ENCODE results near the gene ERFE. TPM values are rescaled to one million over a fixed set of nuclear protein-coding genes. Genes with fewer than 3 reads are reported as not detected.

Gene ERFE
- total and polyA plus RNA-seq, 10 of the 15 experiments (the other 5 are each of a cell fraction or from before 2014, with no cell fraction given): not detected

DNA sequence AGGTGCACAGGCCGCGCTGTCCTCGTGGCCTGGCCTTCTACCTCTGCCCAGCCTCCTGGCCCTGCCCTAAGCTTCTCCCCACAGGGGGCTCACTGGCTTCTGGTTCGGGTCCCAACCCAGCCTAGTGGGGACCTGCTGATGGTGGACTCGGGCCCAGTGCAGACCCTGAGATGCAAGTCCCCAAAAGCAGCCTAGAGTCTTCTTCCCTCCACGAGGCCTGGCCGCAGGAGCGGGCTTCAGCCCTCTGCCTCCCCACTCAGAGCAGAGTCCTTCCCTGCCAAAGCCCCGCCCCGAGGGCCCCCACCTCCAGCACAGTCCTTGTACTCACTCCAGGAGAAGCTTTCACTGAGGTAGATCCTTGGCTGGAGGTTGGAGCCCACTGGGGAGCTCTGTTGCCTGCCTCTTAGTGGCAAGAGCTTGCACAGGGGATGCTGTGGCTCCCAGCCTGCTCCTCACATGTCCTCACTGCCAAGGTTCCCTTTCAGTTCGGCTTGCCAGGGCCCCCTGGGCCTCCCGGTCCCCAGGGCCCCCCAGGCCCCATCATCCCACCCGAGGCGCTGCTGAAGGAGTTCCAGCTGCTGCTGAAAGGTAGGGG, 3.6 kb downstream of the ERFE start:
- no peaks in the 10 kb centered on the region for H3K79me2 ChIP-seq (ENCODE audit: control insufficient read depth, insufficient read depth, low read length)
- SMC1A ChIA-PET (ENCODE audit: uncharacterized antibody, unreplicated experiment): no interaction called here
- in situ Hi-C loops (cut with MboI): no loop called here
- no peak overlapping the region for H3K9ac ChIP-seq (ENCODE audit: control insufficient read depth, insufficient read depth, low read length)
- no TSS peak for BruUV-seq (replicated peaks)
- TF ChIP-seq CBFB (IDR thresholded peaks at IDR 0.05; ENCODE audit: low read depth) (no peak), CEBPB (IDR thresholded peaks at IDR 0.05; ENCODE audit: borderline replicate concordance in 1 of 2, low read depth in 2 of 2, low read length in 2 of 2) (no peak), NFIC (IDR thresholded peaks at IDR 0.05; ENCODE audit: low read depth, low read length) (no peak)
- FAIRE-seq (no peak), ATAC-seq (no peak), DNase-seq (ENCODE audit: low read depth, low spot score) (no peak)
- WGBS (ENCODE audit: insufficient coverage, insufficient replicate concordance, low lambda C conversion rate, missing lambda C conversion rate): 48% methylated on average over 14 of the region's 14 CpGs
- H3K9me3 ChIP-seq (replicated peaks; ENCODE audit: control insufficient read depth, insufficient read depth, low read length): no peaks in the 10 kb centered on the region
- peaks cover 3 to 12% of the 10 kb centered on the region in 2 experiments; a peak in 3 of 4 replicates for H3K27me3 ChIP-seq (replicated peaks in 1 of 2; ENCODE audit: control insufficient read depth in 2 of 2, insufficient read depth in 2 of 2, low read length in 1 of 2)
- no peaks in the 10 kb centered on the region for H4K20me1 ChIP-seq (ENCODE audit: control insufficient read depth, insufficient read depth)
- POLR2A ChIA-PET: interaction anchor here (0.6 kb wide), 1 partner anchor 78 kb away, joined by 7 read pairs; no protein-coding TSS in a partner anchor
- H2AFZ ChIP-seq (ENCODE audit: control insufficient read depth, low read depth, low read length): no peak overlapping the region
- RAD21 ChIA-PET (ENCODE audit: unreplicated experiment): interaction anchor here (1.4 kb wide), 1 partner anchor 101 kb away, joined by 4 read pairs; no protein-coding TSS in a partner anchor
- no peak overlapping the region for H3K27ac ChIP-seq (ENCODE audit: control insufficient read depth, insufficient read depth)
- CTCF ChIA-PET: interaction anchor here (1.0 kb wide), 1 partner anchor 101 kb away, joined by 3 read pairs; no protein-coding TSS in a partner anchor
- intact Hi-C loops (cut with micrococcal nuclease; ENCODE audit: unreplicated experiment): no loop called here
- H3K36me3 ChIP-seq (ENCODE audit: control insufficient read depth in 2 of 2, insufficient read depth in 2 of 2, low read length in 1 of 2): no peaks in the 10 kb centered on the region; a peak in 1 of 4 replicates
- peaks cover 6% of the 10 kb centered on the region; the same call in 1 of the 2 replicates for H3K4me1 ChIP-seq (ENCODE audit: control insufficient read depth, insufficient read depth, low read length)
- H3K4me3 ChIP-seq: no peak overlapping the region
- no peak overlapping the region for H3K4me2 ChIP-seq (ENCODE audit: control insufficient read depth, insufficient read depth)

DNA sequence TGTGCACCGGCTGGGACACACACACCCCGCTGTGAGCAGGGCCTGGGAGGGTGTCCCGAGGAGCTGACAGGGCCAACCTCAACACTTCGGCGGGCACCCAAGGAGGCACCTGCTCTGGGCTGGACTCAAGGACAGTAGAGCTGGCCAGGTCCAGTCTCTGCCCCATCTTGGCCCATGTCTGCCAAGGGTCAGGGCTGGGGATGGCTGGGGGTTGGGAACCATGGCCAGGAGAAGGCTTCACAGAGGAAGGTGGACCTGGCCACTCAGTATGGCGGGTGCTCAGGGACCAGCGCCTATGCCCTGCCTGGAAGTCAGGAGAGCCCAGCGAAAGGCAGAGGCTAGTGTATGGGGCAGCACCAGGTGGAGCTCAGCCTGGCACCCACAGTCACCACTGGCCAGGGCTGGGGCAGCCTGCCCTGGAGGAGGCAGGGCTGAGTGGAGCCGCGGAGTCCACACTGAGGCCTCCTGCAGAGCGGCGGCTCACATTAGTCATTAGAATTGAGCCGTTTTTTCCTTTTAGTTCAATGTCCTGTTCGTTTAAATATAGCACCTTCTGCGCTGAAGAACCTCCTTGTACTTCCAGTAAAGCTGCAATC, 4.2 kb downstream of the ERFE start:
- RAD21 ChIA-PET (ENCODE audit: unreplicated experiment): interaction anchor here (1.4 kb wide), 1 partner anchor 100 kb away, joined by 4 read pairs; no protein-coding TSS in a partner anchor
- Histone ChIP-seq H3K4me1 (ENCODE audit: control insufficient read depth, insufficient read depth, low read length) (peaks cover 6% of the 10 kb centered on the region; the same call in 1 of the 2 replicates), H3K79me2 (ENCODE audit: control insufficient read depth, insufficient read depth, low read length) (no peaks in the 10 kb centered on the region), H3K4me2 (ENCODE audit: control insufficient read depth, insufficient read depth) (no peak overlapping the region), H3K27me3 (replicated peaks in 1 of 2; ENCODE audit: control insufficient read depth in 2 of 2, insufficient read depth in 2 of 2, low read length in 1 of 2) (peaks cover 3 to 12% of the 10 kb centered on the region in 2 experiments; a peak in 3 of 4 replicates), H3K9me3 (replicated peaks; ENCODE audit: control insufficient read depth, insufficient read depth, low read length) (no peaks in the 10 kb centered on the region), H3K9ac (ENCODE audit: control insufficient read depth, insufficient read depth, low read length) (no peak overlapping the region), H3K36me3 (ENCODE audit: control insufficient read depth in 2 of 2, insufficient read depth in 2 of 2, low read length in 1 of 2) (peaks cover 0 to 2% of the 10 kb centered on the region in 2 experiments; a peak in 2 of 4 replicates), H3K27ac (ENCODE audit: control insufficient read depth, insufficient read depth) (no peak overlapping the region), H2AFZ (ENCODE audit: control insufficient read depth, low read depth, low read length) (no peak overlapping the region), H4K20me1 (ENCODE audit: control insufficient read depth, insufficient read depth) (no peaks in the 10 kb centered on the region), H3K4me3 (no peak overlapping the region)
- FAIRE-seq: no peak
- intact Hi-C loops (cut with micrococcal nuclease; ENCODE audit: unreplicated experiment): no loop called here
- no TSS peak for BruUV-seq (replicated peaks)
- POLR2A ChIA-PET: no interaction called here
- 53% methylated on average over 15 of the region's 15 CpGs for WGBS (ENCODE audit: insufficient coverage, insufficient replicate concordance, low lambda C conversion rate, missing lambda C conversion rate)
- SMC1A ChIA-PET (ENCODE audit: uncharacterized antibody, unreplicated experiment): no interaction called here
- ATAC-seq: no peak
- CTCF ChIA-PET: interaction anchor here (1.0 kb wide), 1 partner anchor 100 kb away, joined by 3 read pairs; no protein-coding TSS in a partner anchor
- TF ChIP-seq MEF2A (IDR thresholded peaks at IDR 0.05; ENCODE audit: insufficient read depth, low read depth, low read length) (no peak), SIX5 (IDR thresholded peaks at IDR 0.05; ENCODE audit: low read depth, low read length, severe bottlenecking) (no peak), MYC (IDR thresholded peaks at IDR 0.05; ENCODE audit: insufficient read depth, insufficient read length, insufficient replicate concordance, low read length, severe bottlenecking) (no peak), NFYA (IDR thresholded peaks at IDR 0.05; ENCODE audit: borderline replicate concordance, low read depth, low read length) (no peak), ESRRA (IDR thresholded peaks at IDR 0.05; ENCODE audit: low read length) (no peak)
- no peak for DNase-seq (ENCODE audit: low read depth, low spot score)
- in situ Hi-C loops (cut with MboI): no loop called here

Data from GM12878 (cell line).